GM12878 (cell line): ENCODE data around the gene OR5M10. TPM values are rescaled to one million over a fixed set of nuclear protein-coding genes. Genes with fewer than 3 reads are reported as not detected.
"Not testable (repeated sequence)": the region's sequence is repeated elsewhere in the genome, so short reads cannot be mapped to it uniquely, and the experiment has no call there.

Experiments used
- ATAC-seq: fragments of 200-7000 bp; cut with Tn5 transposase; 3 replicates; pipeline ENCODE4 v1.9.1; 2020; ENCODE audit warnings: mild to moderate bottlenecking, moderate library complexity
- BruUV-seq: library from RNA; stranded (reverse); fragments of 400-500 nt; replicated peaks from 2 replicates; lab custom pipeline; 2021; lab: Mats Ljungman, UMichigan
- CTCF ChIA-PET: fragments of 300-600 bp; sonication (Branson Sonifier 250); formaldehyde crosslinking; extraction: SDS; loops from one replicate; lab custom pipeline; 2021; ENCODE audit warnings: inconsistent platforms; lab: Yijun Ruan, JAX
- POLR2A ChIA-PET: fragments of 350-600 bp; formaldehyde crosslinking; extraction: SDS; loops from one replicate; lab custom pipeline; 2021; ENCODE audit warnings: inconsistent platforms; lab: Charles Lee
- RAD21 ChIA-PET: fragments of 300-600 bp; sonication (Branson Sonifier 250); formaldehyde crosslinking; loops from one replicate; lab custom pipeline; 2023; ENCODE audit warnings: antibody characterized with exemption; ENCODE audit not compliant: unreplicated experiment; lab: Charles Lee
- SMC1A ChIA-PET: fragments of 300-600 bp; sonication (Branson Sonifier 250); formaldehyde crosslinking; loops from one replicate; lab custom pipeline; 2023; ENCODE audit not compliant: unreplicated experiment, uncharacterized antibody; lab: Charles Lee
- DNase-seq: peaks from one replicate; pipeline ENCODE4 v3.0.0-alpha.2; 2011; ENCODE audit warnings: low read depth, low spot score
- FAIRE-seq: peaks from 3 replicates; lab custom pipeline; 2011; peaks lifted over from hg19 to GRCh38; lab: Jason Lieb, UNC
- H2AFZ ChIP-seq: 2 replicates; pipeline ENCODE4 v1.6.0; 2011; ENCODE audit warnings: low read depth, low read length, control low read depth; ENCODE audit not compliant: control insufficient read depth
- H3K27ac ChIP-seq: 2 replicates; pipeline ENCODE4 v1.5.1; 2011; ENCODE audit warnings: control low read depth; ENCODE audit not compliant: control insufficient read depth, insufficient read depth
- H3K27me3 ChIP-seq, 2 experiments: replicated peaks in 1 of 2; 2 replicates each; pipeline versions ENCODE4 v1.6.0 to v1.6.1; 2011; ENCODE audit warnings: low read length in 1 of 2; ENCODE audit not compliant: control insufficient read depth in 2 of 2, insufficient read depth in 2 of 2
- H3K36me3 ChIP-seq, 2 experiments: 2 replicates each; pipeline ENCODE4 v1.5.1; 2011; ENCODE audit warnings: low read length in 1 of 2; ENCODE audit not compliant: control insufficient read depth in 2 of 2, insufficient read depth in 2 of 2
- H3K4me1 ChIP-seq: 2 replicates; pipeline ENCODE4 v1.6.1; 2011; ENCODE audit warnings: mild to moderate bottlenecking, low read length, moderate library complexity, mixed read lengths; ENCODE audit not compliant: control insufficient read depth, insufficient read depth
- H3K4me2 ChIP-seq: 2 replicates; pipeline ENCODE4 v1.6.0; 2011; ENCODE audit warnings: control low read depth; ENCODE audit not compliant: control insufficient read depth, insufficient read depth
- H3K4me3 ChIP-seq: fragments of 200-600 bp; sonication (generic); 2 replicates; pipeline ENCODE4 v1.5.1; 2016
- H3K79me2 ChIP-seq: 2 replicates; pipeline ENCODE4 v1.6.0; 2011; ENCODE audit warnings: low read length; ENCODE audit not compliant: control insufficient read depth, insufficient read depth
- H3K9ac ChIP-seq: 2 replicates; pipeline ENCODE4 v1.8.0; 2011; ENCODE audit warnings: low read length, control low read depth, mixed read lengths; ENCODE audit not compliant: control insufficient read depth, insufficient read depth
- H3K9me3 ChIP-seq: replicated peaks from 3 replicates; pipeline ENCODE4 v1.5.1; 2011; ENCODE audit warnings: mild to moderate bottlenecking, low read length; ENCODE audit not compliant: control insufficient read depth, insufficient read depth
- H4K20me1 ChIP-seq: 2 replicates; pipeline ENCODE4 v1.6.0; 2011; ENCODE audit not compliant: control insufficient read depth, insufficient read depth
- BACH1 ChIP-seq: fragments of 450-650 bp; IDR thresholded peaks from 2 replicates; pipeline ENCODE4 v1.6.1; 2017; ENCODE audit warnings: mild to moderate bottlenecking, borderline replicate concordance
- CREB1 ChIP-seq: IDR thresholded peaks from 2 replicates; pipeline ENCODE4 v1.6.1; 2012; ENCODE audit warnings: low read depth, mild to moderate bottlenecking, inconsistent platforms
- KDM1A ChIP-seq: fragments of 200-600 bp; sonication (generic); IDR thresholded peaks from 2 replicates; pipeline ENCODE4 v1.6.1; 2016; ENCODE audit warnings: borderline replicate concordance
- PAX8 ChIP-seq: fragments of 450-650 bp; IDR thresholded peaks from 2 replicates; pipeline ENCODE4 v1.6.1; 2017; ENCODE audit warnings: mild to moderate bottlenecking, moderate library complexity
- POLR2AphosphoS2 ChIP-seq: IDR thresholded peaks from 2 replicates; pipeline ENCODE4 v1.6.1; 2011; ENCODE audit warnings: low read depth, mild to moderate bottlenecking, low read length, improper control_type of control experiment, moderate library complexity
- RB1 ChIP-seq: fragments of 450-650 bp; formaldehyde crosslinking; IDR thresholded peaks from 2 replicates; pipeline ENCODE4 v1.6.1; 2017; ENCODE audit warnings: mild to moderate bottlenecking, borderline replicate concordance
- TARDBP ChIP-seq: IDR thresholded peaks from 2 replicates; pipeline ENCODE4 v1.6.1; 2016; ENCODE audit warnings: borderline replicate concordance
- TCF3 ChIP-seq: IDR thresholded peaks from 2 replicates; pipeline ENCODE4 v1.6.1; 2012; ENCODE audit warnings: low read depth, mild to moderate bottlenecking, low read length, borderline replicate concordance; ENCODE audit not compliant: insufficient read depth
- ZZZ3 ChIP-seq: IDR thresholded peaks from 2 replicates; pipeline ENCODE4 v1.6.1; 2011; ENCODE audit warnings: low read depth; ENCODE audit not compliant: control insufficient read depth, insufficient read length
- WGBS: methylation state at CpG from one replicate; pipeline ENCODE4 v1.1.6; 2016; ENCODE audit warnings: low lambda C conversion rate; ENCODE audit not compliant: insufficient replicate concordance, insufficient coverage; ENCODE audit errors: missing lambda C conversion rate; 5-methylcytosine and 5-hydroxymethylcytosine counted together
- in situ Hi-C: fragments of 300-500 bp; cut with MboI; formaldehyde crosslinking; loops from 9 replicates; pipeline ENCODE4 v1.14.3; 2018; ENCODE audit warnings: mixed read lengths
- intact Hi-C: fragments of 100-400 bp; cut with micrococcal nuclease; formaldehyde crosslinking; loops from one replicate; pipeline ENCODE4 v1.14.2; 2022; ENCODE audit not compliant: unreplicated experiment
- polyA plus RNA-seq, 11 experiments: library from polyadenylated mRNA; depleted of rRNA in 4 of 11; unstranded in 6 of 11; stranded (reverse) in 5 of 11; fragments of >200 nt; fragmentation: Nextera tagmentation in 4 of 11; fragmentation: Illumina TruSeq in 1 of 11; extraction: Ambion mirVana in 4 of 11; extraction: Trizol in 1 of 11; gene quantifications; 1 replicate in 1 of 11; 2 replicates in 10 of 11; pipeline versions ENCODE4 v1.2.1 to v1.2.3, GENCODE V29; 2011 to 2016; ENCODE audit warnings: inconsistent platforms in 2 of 11, missing spikeins in 2 of 11, low read depth in 1 of 11
- total RNA-seq, 4 experiments: library from RNA; depleted of rRNA in 3 of 4; stranded (reverse); fragments of >200 nt in 3 of 4; fragmentation: Illumina TruSeq in 1 of 4; extraction: Trizol in 1 of 4; gene quantifications; 2 replicates each; pipeline versions ENCODE4 v1.2.1 to v1.2.3, GENCODE V29; 2013 to 2021
- TF ChIP-seq, protein P1 (sequence below): fragments of 450-650 bp; conservative IDR thresholded peaks from 2 replicates; pipeline ENCODE4 v1.6.1; 2017; ENCODE audit warnings: mild to moderate bottlenecking, moderate library complexity
- TF ChIP-seq, protein P2 (sequence below), 3 experiments: IDR thresholded peaks in 2 of 3; conservative IDR thresholded peaks in 1 of 3; 2 replicates each; pipeline ENCODE4 v1.5.1; 2011; ENCODE audit warnings: low read depth in 3 of 3, low read length in 3 of 3, mild to moderate bottlenecking in 3 of 3, control low read depth in 2 of 3, moderate library complexity in 2 of 3, inconsistent platforms in 1 of 3, mixed read lengths in 1 of 3; ENCODE audit not compliant: control insufficient read depth in 2 of 3, insufficient read depth in 1 of 3; ENCODE audit errors: extremely low read depth in 1 of 3
- TF ChIP-seq, protein P3 (sequence below): fragments of 450-650 bp; IDR thresholded peaks from 2 replicates; pipeline ENCODE4 v1.6.1; 2017; ENCODE audit warnings: borderline replicate concordance

Gene OR5M10
- total and polyA plus RNA-seq, 10 of the 15 experiments (the other 5 are each of a cell fraction or from before 2014, with no cell fraction given): not detected

DNA sequence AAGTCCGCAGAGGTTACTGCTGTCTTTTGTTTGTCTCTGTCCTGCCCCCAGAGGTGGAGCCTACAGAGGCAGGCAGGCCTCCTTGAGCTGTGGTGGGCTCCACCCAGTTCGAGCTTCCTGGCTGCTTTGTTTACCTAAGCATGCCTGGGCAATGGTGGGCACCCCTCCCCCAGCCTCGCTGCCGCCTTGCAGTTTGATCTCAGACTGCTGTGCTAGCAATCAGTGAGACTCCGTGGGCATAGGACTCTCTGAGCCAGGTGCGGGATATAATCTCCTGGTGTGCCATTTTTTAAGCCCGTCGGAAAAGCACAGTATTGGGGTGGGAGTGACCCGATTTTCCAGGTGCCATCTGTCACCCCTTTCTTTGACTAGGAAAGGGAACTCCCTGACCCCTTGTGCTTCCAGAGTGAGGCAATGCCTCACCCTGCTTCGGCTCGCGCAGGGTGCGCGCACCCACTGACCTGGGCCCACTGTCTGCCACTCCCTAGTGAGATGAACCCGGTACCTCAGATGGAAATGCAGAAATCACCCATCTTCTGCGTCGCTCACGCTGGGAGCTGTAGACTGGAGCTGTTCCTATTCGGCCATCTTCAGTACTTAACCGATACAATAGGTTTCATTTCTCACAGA is 14.7 kb upstream of the OR5M10 start:
- H3K79me2 ChIP-seq, H3K27ac ChIP-seq, H4K20me1 ChIP-seq, ATAC-seq, H3K9ac ChIP-seq, H3K4me2 ChIP-seq, RAD21 ChIA-PET, in situ Hi-C loops, DNase-seq, BruUV-seq, H3K27me3 ChIP-seq, H2AFZ ChIP-seq, H3K9me3 ChIP-seq, FAIRE-seq, CTCF ChIA-PET, H3K36me3 ChIP-seq, intact Hi-C loops, H3K4me1 ChIP-seq, H3K4me3 ChIP-seq, SMC1A ChIA-PET: not testable (repeated sequence)
- POLR2A ChIA-PET: interaction anchor here (0.6 kb wide), 1 partner anchor 942 kb away, joined by 3 read pairs; no protein-coding TSS in a partner anchor
- WGBS: 55% methylated on average over 19 of the region's 20 CpGs

DNA sequence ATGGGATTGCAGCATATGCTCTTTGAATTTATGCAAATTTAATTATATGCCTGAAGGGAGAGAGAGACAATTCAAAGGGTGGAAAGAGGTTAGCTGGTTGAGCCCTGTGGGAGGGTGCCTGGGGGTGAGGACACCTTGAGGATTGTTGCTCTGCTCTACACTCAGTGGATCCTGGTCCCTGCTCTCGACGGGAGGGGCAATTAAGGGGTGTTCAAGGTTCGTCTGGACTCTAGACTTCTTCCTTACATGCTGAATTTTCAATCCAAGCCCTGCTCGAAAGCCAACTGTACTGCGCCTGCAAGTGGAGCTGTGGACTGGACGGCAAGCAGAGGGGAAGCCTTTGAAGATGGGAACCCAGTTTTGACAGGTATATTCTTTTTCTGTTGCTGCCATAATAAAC is 18.9 kb downstream of the OR5M10 start:
- H3K27me3 ChIP-seq: no peaks in the 10 kb centered on the region
- CTCF ChIA-PET: interaction anchor here (0.6 kb wide), 1 partner anchor 899 kb away, joined by 3 read pairs; no protein-coding TSS in a partner anchor
- POLR2A ChIA-PET: no interaction called here
- RAD21 ChIA-PET: no interaction called here
- TF ChIP-seq TCF3 (no peak), RB1 (no peak), BACH1 (no peak), CREB1 (no peak), POLR2AphosphoS2 (no peak), KDM1A (no peak), PAX8 (no peak), ZZZ3 (no peak), TARDBP (no peak)
- TF ChIP-seq, protein P1, sequence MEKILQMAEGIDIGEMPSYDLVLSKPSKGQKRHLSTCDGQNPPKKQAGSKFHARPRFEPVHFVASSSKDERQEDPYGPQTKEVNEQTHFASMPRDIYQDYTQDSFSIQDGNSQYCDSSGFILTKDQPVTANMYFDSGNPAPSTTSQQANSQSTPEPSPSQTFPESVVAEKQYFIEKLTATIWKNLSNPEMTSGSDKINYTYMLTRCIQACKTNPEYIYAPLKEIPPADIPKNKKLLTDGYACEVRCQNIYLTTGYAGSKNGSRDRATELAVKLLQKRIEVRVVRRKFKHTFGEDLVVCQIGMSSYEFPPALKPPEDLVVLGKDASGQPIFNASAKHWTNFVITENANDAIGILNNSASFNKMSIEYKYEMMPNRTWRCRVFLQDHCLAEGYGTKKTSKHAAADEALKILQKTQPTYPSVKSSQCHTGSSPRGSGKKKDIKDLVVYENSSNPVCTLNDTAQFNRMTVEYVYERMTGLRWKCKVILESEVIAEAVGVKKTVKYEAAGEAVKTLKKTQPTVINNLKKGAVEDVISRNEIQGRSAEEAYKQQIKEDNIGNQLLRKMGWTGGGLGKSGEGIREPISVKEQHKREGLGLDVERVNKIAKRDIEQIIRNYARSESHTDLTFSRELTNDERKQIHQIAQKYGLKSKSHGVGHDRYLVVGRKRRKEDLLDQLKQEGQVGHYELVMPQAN: no peak
- TF ChIP-seq, protein P2, sequence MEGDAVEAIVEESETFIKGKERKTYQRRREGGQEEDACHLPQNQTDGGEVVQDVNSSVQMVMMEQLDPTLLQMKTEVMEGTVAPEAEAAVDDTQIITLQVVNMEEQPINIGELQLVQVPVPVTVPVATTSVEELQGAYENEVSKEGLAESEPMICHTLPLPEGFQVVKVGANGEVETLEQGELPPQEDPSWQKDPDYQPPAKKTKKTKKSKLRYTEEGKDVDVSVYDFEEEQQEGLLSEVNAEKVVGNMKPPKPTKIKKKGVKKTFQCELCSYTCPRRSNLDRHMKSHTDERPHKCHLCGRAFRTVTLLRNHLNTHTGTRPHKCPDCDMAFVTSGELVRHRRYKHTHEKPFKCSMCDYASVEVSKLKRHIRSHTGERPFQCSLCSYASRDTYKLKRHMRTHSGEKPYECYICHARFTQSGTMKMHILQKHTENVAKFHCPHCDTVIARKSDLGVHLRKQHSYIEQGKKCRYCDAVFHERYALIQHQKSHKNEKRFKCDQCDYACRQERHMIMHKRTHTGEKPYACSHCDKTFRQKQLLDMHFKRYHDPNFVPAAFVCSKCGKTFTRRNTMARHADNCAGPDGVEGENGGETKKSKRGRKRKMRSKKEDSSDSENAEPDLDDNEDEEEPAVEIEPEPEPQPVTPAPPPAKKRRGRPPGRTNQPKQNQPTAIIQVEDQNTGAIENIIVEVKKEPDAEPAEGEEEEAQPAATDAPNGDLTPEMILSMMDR (IDR thresholded peaks at IDR 0.05 in 2 of 3, conservative IDR thresholded peaks at IDR 0.05 in 1 of 3; ENCODE audit: control insufficient read depth in 2 of 3, extremely low read depth in 1 of 3, insufficient read depth in 1 of 3, low read depth in 3 of 3, low read length in 3 of 3): no peak
- TF ChIP-seq, protein P3, sequence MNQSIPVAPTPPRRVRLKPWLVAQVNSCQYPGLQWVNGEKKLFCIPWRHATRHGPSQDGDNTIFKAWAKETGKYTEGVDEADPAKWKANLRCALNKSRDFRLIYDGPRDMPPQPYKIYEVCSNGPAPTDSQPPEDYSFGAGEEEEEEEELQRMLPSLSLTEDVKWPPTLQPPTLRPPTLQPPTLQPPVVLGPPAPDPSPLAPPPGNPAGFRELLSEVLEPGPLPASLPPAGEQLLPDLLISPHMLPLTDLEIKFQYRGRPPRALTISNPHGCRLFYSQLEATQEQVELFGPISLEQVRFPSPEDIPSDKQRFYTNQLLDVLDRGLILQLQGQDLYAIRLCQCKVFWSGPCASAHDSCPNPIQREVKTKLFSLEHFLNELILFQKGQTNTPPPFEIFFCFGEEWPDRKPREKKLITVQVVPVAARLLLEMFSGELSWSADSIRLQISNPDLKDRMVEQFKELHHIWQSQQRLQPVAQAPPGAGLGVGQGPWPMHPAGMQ: no peak
- H3K36me3 ChIP-seq: no peaks in the 10 kb centered on the region
- SMC1A ChIA-PET: no interaction called here
- DNase-seq (no peak), FAIRE-seq (no peak), ATAC-seq (no peak)
- WGBS: 17% methylated on average over 6 of the region's 6 CpGs
- no peaks in the 10 kb centered on the region for H3K9me3 ChIP-seq
- no peak overlapping the region for H3K27ac ChIP-seq
- H3K4me2 ChIP-seq: no peak overlapping the region
- intact Hi-C loops (no loop called here), in situ Hi-C loops (no loop called here)
- no peak overlapping the region for H3K9ac ChIP-seq
- no TSS peak for BruUV-seq
- no peak overlapping the region for H2AFZ ChIP-seq
- H3K79me2 ChIP-seq: no peaks in the 10 kb centered on the region
- no peaks in the 10 kb centered on the region for H3K4me1 ChIP-seq
- H3K4me3 ChIP-seq: no peak overlapping the region
- no peaks in the 10 kb centered on the region for H4K20me1 ChIP-seq
